Measurements from ENCODE around the gene LILRB2.
"Not testable (repeated sequence)": the region's sequence is repeated elsewhere in the genome, so short reads cannot be mapped to it uniquely, and the experiment has no call there.

Gene LILRB2

GRCh38 chr19:54280025-54280424 is 885 bp downstream of the LILRB2 start:
- not testable (repeated sequence) for H3K4me3 ChIP-seq (ENCODE audit: low read depth, low read length, poor library complexity, severe bottlenecking); H3K4me1 ChIP-seq (ENCODE audit: insufficient read depth, low read length, severe bottlenecking); H3F3A ChIP-seq (ENCODE audit: insufficient read depth, low read length); H3K27me3 ChIP-seq (ENCODE audit: insufficient read depth, low read length); H3K9ac ChIP-seq (ENCODE audit: low read length); H3K4me2 ChIP-seq (ENCODE audit: low read length); H3K27ac ChIP-seq (ENCODE audit: low read depth, low read length, poor library complexity, severe bottlenecking); H3K36me3 ChIP-seq (ENCODE audit: insufficient read depth, low read length); H3K79me2 ChIP-seq (ENCODE audit: insufficient read depth, low read length); H2AFZ ChIP-seq (ENCODE audit: low read length); H3K9me3 ChIP-seq (ENCODE audit: low read length); H4K20me1 ChIP-seq (ENCODE audit: insufficient read depth, low read length); H3K9me2 ChIP-seq (ENCODE audit: low read depth, low read length)

- Histone ChIP-seq H3K4me2 (ENCODE audit: low read length) (no peak overlapping the region), H3K9me3 (ENCODE audit: low read length) (no peaks in the 10 kb centered on the region), H3K4me1 (ENCODE audit: insufficient read depth, low read length, severe bottlenecking) (no peaks in the 10 kb centered on the region), H3K27ac (ENCODE audit: low read depth, low read length, poor library complexity, severe bottlenecking) (no peak overlapping the region), H3K9ac (ENCODE audit: low read length) (no peak overlapping the region), H4K20me1 (ENCODE audit: insufficient read depth, low read length) (no peaks in the 10 kb centered on the region), H3K9me2 (ENCODE audit: low read depth, low read length) (no peaks in the 10 kb centered on the region), H3K36me3 (ENCODE audit: insufficient read depth, low read length) (no peaks in the 10 kb centered on the region), H2AFZ (ENCODE audit: low read length) (no peak overlapping the region), H3K79me2 (ENCODE audit: insufficient read depth, low read length) (no peaks in the 10 kb centered on the region), H3F3A (ENCODE audit: insufficient read depth, low read length) (no peaks in the 10 kb centered on the region), H3K27me3 (ENCODE audit: insufficient read depth, low read length) (no peaks in the 10 kb centered on the region), H3K4me3 (ENCODE audit: low read depth, low read length, poor library complexity, severe bottlenecking) (no peak overlapping the region)
- no peak for TF ChIP-seq EZH2 (IDR thresholded peaks at IDR 0.05; ENCODE audit: borderline replicate concordance, low read length)
These were observed 1.4 kb downstream of the LILRB2 start for GRCh38 chr19:54279406-54279962.

DNA sequence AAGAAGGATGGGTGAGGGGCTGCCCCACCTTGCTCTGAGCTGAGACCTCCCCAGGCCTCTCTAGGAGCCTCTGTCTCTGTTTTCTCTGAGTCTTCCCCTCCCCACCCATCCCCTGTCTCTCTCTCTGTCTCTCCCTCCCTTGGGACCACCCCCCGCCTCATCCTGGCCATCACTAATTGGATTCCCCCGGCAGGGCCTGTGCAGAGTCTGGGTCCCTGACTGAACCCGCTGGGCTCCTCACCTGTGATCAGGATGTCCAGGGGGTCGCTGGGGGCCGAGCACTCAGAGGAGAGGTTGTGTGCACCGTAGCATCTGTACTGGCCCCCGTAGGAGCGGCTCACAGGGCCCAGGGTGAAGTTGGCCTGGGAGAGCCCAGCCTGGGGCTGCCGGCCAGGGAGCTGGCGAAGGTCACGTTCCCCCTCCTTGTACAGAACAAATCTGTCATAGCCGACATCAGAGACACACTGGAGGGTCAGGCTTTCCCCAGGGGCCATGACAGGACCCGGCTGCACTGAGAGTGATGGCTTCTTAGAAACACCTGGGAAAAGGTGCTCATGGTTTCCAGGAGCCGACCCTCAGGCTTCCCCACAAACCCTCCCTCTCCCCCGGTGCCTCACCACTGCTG is 2.2 kb downstream of the LILRB2 start:
- H3K27ac ChIP-seq (ENCODE audit: low read depth, low read length, poor library complexity, severe bottlenecking); H3K9ac ChIP-seq (ENCODE audit: low read length); H3K9me2 ChIP-seq (ENCODE audit: low read depth, low read length); H3K27me3 ChIP-seq (ENCODE audit: insufficient read depth, low read length); H3K9me3 ChIP-seq (ENCODE audit: low read length); H3K79me2 ChIP-seq (ENCODE audit: insufficient read depth, low read length); H3K4me1 ChIP-seq (ENCODE audit: insufficient read depth, low read length, severe bottlenecking); H3K4me3 ChIP-seq (ENCODE audit: low read depth, low read length, poor library complexity, severe bottlenecking); H4K20me1 ChIP-seq (ENCODE audit: insufficient read depth, low read length); H3K36me3 ChIP-seq (ENCODE audit: insufficient read depth, low read length); H3K4me2 ChIP-seq (ENCODE audit: low read length); H2AFZ ChIP-seq (ENCODE audit: low read length); H3F3A ChIP-seq (ENCODE audit: insufficient read depth, low read length): not testable (repeated sequence)

- not testable (repeated sequence) for H3K4me2 ChIP-seq (ENCODE audit: low read length); H3K27me3 ChIP-seq (ENCODE audit: insufficient read depth, low read length); H3F3A ChIP-seq (ENCODE audit: insufficient read depth, low read length); H2AFZ ChIP-seq (ENCODE audit: low read length); H3K4me1 ChIP-seq (ENCODE audit: insufficient read depth, low read length, severe bottlenecking); H3K9me2 ChIP-seq (ENCODE audit: low read depth, low read length); H3K79me2 ChIP-seq (ENCODE audit: insufficient read depth, low read length); H3K4me3 ChIP-seq (ENCODE audit: low read depth, low read length, poor library complexity, severe bottlenecking); H3K36me3 ChIP-seq (ENCODE audit: insufficient read depth, low read length); H4K20me1 ChIP-seq (ENCODE audit: insufficient read depth, low read length); H3K9ac ChIP-seq (ENCODE audit: low read length); H3K27ac ChIP-seq (ENCODE audit: low read depth, low read length, poor library complexity, severe bottlenecking); H3K9me3 ChIP-seq (ENCODE audit: low read length)
These were observed 2.9 kb downstream of the LILRB2 start for GRCh38 chr19:54278056-54278455.

DNA sequence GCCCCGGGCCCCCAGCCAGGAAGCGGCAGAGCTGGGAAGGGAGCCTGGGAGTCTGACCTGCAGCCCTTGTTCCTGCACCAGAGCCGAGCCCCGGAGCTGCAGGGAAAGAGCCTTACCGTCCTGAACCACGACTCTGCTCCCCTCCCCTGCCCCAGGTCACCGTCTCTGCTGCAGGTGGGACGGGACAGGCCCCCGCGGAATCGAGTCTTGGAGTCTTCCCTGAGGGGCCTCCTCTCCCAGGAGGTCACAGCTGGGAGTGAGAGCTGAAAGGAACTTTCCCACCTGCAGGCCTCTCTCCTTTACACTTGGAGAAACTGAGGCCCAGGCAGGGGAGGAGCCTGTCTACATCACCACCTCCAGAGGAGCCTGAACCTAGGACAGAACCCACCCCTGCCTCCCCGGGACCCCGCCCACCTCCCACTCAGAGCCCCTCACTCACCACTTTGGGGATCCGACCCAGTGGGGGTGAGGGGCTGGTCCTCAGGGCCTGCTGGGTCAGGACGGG is 3.7 kb downstream of the LILRB2 start:
- not testable (repeated sequence) for H3K4me1 ChIP-seq (ENCODE audit: insufficient read depth, low read length, severe bottlenecking); H4K20me1 ChIP-seq (ENCODE audit: insufficient read depth, low read length); H3K27me3 ChIP-seq (ENCODE audit: insufficient read depth, low read length); H3F3A ChIP-seq (ENCODE audit: insufficient read depth, low read length); H3K9me3 ChIP-seq (ENCODE audit: low read length); H2AFZ ChIP-seq (ENCODE audit: low read length); H3K9me2 ChIP-seq (ENCODE audit: low read depth, low read length); H3K27ac ChIP-seq (ENCODE audit: low read depth, low read length, poor library complexity, severe bottlenecking); H3K9ac ChIP-seq (ENCODE audit: low read length); H3K79me2 ChIP-seq (ENCODE audit: insufficient read depth, low read length); H3K4me3 ChIP-seq (ENCODE audit: low read depth, low read length, poor library complexity, severe bottlenecking); H3K4me2 ChIP-seq (ENCODE audit: low read length); H3K36me3 ChIP-seq (ENCODE audit: insufficient read depth, low read length)

All from OCI-LY1 (cell line).